HG03135 (cell line): ENCODE results near the gene CCDC40.

ENCODE experiments used
- ATAC-seq: cut with Tn5 transposase; IDR thresholded peaks from one replicate; pipeline ENCODE4 v1.9.1; 2021; ENCODE audit warnings: mild to moderate bottlenecking, moderate library complexity; ENCODE audit not compliant: unreplicated experiment

CCDC40 gene

GRCh38 chr17:80000981-80001775 is 35.3 kb upstream of the CCDC40 start:
- ATAC-seq = no peak

- no peak for ATAC-seq
Observed at GRCh38 chr17:80002070-80002641, 34.3 kb upstream of the CCDC40 start.

GRCh38 chr17:80002690-80003490 is 33.6 kb upstream of the CCDC40 start:
- ATAC-seq = no peak

DNA sequence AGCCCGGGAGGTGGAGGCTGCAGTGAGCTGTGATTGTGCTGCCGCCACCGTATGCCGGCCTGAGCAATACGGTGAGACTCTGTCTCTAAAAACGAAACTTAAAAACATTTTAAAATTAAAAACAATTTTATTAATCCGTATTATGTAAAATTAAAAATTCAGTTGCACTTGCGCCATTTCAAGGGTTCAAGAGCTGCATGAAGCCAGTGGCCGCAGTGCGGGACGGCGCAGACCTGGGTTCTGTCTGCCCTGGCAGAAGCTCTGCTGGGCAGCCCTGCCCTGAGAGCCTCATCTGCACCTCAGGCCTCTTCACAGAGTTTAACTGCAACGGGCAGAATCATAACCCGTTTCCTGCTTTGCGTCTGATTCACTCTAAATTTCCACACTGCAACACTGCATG is 32.5 kb upstream of the CCDC40 start:
- no peak for ATAC-seq

GRCh38 chr17:80005360-80006338 is 30.8 kb upstream of the CCDC40 start:
- ATAC-seq = no peak

GRCh38 chr17:80006339-80006720 is 30.1 kb upstream of the CCDC40 start:
- ATAC-seq = no peak

- ATAC-seq = no peak
Observed at GRCh38 chr17:80006811-80007752, 29.4 kb upstream of the CCDC40 start.

- ATAC-seq = no peak
Observed at GRCh38 chr17:80007939-80008338, 28.5 kb upstream of the CCDC40 start.

DNA sequence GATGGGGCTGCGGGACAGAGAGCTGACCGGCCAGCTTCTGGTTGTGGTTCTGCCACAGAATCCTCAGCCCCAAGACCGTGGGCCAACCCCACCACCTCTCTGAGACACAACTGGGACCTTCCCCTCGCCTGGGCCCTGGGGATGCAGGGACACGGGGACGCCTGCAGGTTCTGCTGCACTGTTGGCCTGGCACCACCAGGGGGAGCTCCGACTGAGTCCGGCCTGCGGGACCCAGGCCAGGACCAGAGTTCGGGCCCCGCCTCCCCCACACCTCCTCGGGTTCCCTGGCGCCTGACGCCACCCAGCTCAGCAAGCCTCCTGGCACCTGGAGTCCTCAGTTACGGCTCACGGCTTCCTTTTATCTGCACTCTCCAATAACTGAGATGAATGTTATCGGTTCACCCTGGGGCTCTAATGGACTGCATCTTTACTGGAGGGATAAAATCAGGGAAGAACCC is 28.0 kb upstream of the CCDC40 start:
- no peak for ATAC-seq

DNA sequence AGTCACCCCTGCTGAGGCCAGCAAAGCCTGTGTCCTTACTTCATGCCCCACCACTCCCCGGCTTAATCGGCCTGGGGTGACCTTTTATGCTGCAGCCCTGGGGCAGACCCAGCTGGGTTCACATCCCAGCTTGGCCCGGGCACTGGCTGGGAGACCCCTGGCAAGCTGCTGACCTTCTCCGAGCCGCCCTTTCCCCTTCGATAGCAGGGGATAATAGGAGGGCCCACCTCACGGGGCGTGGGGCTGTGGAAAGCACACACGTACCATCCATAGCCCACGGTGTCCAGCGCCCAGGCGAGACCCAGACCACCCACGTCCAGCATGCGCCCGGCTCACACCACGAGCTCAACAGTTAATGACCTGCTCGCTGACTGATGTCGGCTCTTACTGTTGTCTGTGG is 27.6 kb upstream of the CCDC40 start:
- ATAC-seq = no peak

DNA sequence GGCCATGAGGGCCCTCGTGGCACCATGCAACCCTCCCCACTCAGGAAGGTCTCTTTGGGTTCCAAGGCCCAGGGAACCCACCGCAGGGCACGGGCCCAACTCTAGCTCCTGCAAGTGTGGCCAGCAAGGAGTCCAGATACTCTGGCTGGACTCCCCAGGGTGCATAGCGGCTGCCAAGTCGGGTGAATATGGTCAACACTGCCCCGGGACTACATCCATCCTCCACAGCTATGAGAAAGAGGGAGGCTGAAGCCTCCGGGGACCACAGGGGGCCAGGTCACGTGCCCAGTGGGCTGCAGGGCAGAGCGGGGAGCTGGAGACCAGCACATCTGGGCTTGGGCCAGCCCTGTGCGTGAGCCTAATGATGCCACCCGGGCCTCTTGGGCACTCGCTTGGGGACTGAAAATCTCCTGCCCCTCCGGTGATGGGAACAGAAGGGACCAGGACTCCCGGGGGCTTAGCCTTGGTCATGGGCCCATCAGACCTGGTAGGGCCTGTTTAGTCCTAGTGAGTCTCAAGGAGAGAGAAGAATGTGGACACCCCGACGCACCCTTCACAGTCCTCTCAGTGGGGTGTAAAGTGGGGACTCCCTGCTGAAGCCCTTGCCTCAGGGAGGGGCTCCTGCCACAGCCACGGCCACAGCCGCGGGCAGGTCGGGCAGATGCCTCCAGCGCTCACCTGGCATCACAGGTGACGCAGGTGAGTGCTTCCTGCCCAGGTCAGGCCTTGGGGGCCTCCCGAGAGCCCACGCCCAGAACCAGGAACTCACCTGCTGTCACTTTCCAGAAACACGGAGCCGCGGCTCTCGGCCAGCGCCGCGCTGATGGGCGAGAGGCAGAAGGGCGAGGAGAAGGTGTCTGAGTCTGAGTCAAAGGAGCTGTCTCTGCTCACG is 26.8 kb upstream of the CCDC40 start:
- no peak for ATAC-seq

DNA sequence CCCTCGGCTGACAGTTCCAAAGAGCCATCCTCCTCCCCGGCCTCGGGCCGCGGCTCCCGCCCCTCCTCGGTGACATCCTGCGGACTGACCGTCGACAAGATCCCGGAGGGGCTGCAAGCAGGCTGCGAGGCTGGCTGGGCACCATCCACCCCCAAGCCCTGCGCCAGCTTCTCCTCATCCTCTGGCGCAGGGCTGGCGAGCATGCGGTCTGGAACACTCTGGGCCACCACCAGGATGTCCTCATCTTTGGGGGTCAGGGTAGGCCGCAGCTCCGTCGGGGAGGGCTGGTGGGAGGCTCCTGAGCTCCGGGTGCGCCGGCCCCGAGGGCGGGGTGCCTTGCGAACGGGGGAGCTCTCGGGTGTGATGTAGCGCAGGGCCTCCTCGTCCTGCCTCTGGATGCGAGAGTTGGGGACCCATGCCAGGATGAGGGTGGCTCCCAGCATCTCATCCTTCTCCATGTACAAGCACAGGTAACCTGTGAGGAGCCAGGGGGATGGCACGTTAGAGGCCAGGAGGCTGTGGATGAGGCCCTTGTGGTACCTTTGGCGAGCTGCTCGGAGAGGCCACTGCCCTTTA is 26.1 kb upstream of the CCDC40 start:
- no peak for ATAC-seq

GRCh38 chr17:80011989-80012555 is 24.4 kb upstream of the CCDC40 start:
- no peak for ATAC-seq

GRCh38 chr17:80012765-80013741 is 23.4 kb upstream of the CCDC40 start:
- no peak for ATAC-seq

- ATAC-seq = no peak
Observed at GRCh38 chr17:80017226-80018010, 19.0 kb upstream of the CCDC40 start.
